PC-3 (cell line): ENCODE results near the gene PDE2A.

Experiments used
- EZH2 ChIP-seq: fragments of 300-600 bp; sonication (generic); IDR thresholded peaks from one replicate; pipeline ENCODE4 v1.6.1; 2017; ENCODE audit warnings: antibody characterized with exemption, mild to moderate bottlenecking, low read length; ENCODE audit not compliant: unreplicated experiment
- EZH2phosphoT487 ChIP-seq: fragments of 300-600 bp; sonication (generic); IDR thresholded peaks from 2 replicates; pipeline ENCODE4 v1.6.1; 2018; ENCODE audit warnings: mild to moderate bottlenecking, antibody characterized with exemption, low read length, borderline replicate concordance
- TF ChIP-seq, protein P1 (sequence below): fragments of 300-600 bp; sonication (generic); conservative IDR thresholded peaks from 2 replicates; pipeline ENCODE4 v1.5.1; 2017; ENCODE audit warnings: antibody characterized with exemption, low read depth, mild to moderate bottlenecking, low read length

DNA sequence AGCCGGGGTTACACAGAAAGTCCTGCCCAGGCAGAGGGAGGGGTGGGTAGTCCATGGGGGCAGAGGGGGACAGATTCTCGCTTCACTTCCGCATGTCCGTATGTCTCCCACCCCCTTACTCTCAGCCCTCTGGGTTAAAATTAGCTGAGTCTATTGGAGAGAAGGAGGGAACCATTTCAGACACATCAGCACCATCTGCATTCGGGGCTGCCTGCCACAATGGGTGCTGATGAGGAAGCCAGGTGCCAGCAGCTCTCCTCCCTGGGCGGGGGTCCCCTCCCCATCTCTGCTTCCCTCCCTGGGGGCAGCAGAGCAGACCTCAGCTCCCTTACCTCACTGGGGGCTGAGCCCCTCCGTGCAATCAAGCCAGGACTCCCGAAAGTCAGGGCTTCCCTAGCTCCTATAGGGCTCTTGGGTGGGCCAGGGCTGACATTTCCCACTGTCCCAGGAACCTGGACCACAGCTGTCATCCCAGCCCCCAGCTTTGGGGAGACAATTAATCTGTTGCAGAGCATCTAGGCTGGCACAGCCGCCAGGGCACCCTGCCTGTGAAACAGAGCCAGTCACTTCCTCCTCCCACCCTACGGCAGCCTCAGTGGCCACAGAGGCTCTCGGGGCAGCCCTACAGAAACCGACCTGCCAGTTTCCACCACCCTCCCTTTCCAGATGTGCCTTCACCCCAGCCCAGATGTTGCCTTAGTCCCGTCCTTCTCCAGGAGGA is 67.3 kb downstream of the PDE2A start:
- TF ChIP-seq, protein P1, sequence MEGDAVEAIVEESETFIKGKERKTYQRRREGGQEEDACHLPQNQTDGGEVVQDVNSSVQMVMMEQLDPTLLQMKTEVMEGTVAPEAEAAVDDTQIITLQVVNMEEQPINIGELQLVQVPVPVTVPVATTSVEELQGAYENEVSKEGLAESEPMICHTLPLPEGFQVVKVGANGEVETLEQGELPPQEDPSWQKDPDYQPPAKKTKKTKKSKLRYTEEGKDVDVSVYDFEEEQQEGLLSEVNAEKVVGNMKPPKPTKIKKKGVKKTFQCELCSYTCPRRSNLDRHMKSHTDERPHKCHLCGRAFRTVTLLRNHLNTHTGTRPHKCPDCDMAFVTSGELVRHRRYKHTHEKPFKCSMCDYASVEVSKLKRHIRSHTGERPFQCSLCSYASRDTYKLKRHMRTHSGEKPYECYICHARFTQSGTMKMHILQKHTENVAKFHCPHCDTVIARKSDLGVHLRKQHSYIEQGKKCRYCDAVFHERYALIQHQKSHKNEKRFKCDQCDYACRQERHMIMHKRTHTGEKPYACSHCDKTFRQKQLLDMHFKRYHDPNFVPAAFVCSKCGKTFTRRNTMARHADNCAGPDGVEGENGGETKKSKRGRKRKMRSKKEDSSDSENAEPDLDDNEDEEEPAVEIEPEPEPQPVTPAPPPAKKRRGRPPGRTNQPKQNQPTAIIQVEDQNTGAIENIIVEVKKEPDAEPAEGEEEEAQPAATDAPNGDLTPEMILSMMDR: no peak
- no peak for TF ChIP-seq EZH2phosphoT487
- TF ChIP-seq EZH2: no peak
